GM12875 (cell line): ENCODE data around the gene DAO.

ENCODE experiments used
- H3K4me3 ChIP-seq: one replicate; pipeline ENCODE4 v1.5.1; 2011; ENCODE audit warnings: low read depth, low read length, control low read depth
- TF ChIP-seq, protein P1 (sequence below): IDR thresholded peaks from 2 replicates; pipeline ENCODE4 v1.5.1; 2011; ENCODE audit warnings: low read depth, mild to moderate bottlenecking, control low read depth, inconsistent platforms, low read length, moderate library complexity, borderline replicate concordance; ENCODE audit not compliant: insufficient read depth

DAO gene

DNA sequence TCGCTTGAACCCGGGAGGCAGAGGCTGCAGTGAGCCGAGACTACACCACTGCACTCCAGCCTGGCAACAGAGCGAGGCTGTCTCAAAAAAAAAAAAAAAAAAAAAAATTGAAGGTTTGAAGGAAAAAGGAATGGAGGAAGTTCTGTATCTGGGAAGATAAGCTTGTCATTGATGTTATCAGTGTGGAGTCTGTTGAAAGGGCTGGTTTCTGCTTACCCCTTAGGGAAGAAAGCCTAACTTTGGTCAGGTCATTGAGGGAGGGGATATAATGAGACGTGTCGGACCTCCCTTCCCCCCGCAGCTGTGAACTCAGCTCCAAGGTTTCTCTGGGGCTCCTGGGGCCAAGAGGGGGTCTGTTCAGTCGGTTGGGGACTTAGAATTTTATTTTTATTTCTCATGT, 16.4 kb downstream of the DAO start:
- TF ChIP-seq, protein P1, sequence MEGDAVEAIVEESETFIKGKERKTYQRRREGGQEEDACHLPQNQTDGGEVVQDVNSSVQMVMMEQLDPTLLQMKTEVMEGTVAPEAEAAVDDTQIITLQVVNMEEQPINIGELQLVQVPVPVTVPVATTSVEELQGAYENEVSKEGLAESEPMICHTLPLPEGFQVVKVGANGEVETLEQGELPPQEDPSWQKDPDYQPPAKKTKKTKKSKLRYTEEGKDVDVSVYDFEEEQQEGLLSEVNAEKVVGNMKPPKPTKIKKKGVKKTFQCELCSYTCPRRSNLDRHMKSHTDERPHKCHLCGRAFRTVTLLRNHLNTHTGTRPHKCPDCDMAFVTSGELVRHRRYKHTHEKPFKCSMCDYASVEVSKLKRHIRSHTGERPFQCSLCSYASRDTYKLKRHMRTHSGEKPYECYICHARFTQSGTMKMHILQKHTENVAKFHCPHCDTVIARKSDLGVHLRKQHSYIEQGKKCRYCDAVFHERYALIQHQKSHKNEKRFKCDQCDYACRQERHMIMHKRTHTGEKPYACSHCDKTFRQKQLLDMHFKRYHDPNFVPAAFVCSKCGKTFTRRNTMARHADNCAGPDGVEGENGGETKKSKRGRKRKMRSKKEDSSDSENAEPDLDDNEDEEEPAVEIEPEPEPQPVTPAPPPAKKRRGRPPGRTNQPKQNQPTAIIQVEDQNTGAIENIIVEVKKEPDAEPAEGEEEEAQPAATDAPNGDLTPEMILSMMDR, result no peak
- no peak overlapping the region for H3K4me3 ChIP-seq

DNA sequence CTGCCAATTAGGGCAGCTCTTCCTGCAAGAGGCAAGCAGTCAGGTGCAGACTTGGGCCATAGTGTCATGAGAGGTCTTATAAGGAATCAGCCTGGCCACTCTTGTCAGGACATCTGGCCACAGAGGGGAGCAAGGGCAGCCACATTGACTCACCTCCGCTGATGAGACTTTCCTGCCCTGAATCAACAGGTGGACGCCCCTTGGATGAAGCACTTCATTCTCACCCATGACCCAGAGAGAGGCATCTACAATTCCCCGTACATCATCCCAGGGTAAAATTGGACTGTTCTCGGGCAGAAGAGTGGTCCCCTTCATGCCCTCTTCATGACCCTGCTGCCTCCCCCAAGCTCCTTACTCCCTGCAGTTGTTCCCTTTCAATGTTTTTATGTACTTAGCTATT, 16.9 kb downstream of the DAO start:
- TF ChIP-seq, protein P1, result no peak
- no peak overlapping the region for H3K4me3 ChIP-seq

DNA sequence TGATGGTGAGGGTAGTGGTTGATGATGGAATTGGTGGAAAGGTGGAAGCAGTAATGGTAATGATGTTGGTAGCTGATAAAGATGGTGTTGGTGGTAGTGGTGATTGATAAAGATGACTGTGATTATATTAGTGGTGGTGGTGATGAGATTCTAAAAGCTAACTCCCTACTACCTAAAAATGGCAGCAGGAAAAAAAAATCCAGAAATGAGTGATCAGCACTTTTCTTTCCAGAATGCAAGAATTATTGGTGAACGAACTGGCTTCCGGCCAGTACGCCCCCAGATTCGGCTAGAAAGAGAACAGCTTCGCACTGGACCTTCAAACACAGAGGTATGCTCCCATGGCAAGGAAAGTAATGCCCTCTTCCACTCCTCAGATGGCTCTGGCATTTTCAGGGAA, 19.3 kb downstream of the DAO start:
- TF ChIP-seq, protein P1, result no peak
- no peak overlapping the region for H3K4me3 ChIP-seq

DNA sequence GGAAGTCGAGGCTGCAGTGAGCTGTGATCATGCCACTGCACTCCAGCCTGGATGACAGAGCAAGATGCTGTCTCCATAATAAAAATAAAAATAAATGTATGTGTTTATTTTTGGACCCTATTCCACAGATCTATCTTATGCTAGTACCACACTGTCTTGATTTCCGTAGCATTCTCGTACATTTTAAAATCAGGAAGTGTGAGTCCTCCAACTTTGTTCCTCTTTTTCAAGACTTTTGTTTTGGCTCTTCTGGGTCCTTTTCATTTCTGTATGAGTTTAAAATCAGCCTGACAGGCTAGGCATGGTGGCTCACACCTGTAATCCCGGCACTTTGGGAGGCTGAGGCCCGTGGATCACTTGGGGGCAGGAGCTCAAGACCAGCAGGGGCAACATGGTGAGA, 25.8 kb downstream of the DAO start:
- no peak overlapping the region for H3K4me3 ChIP-seq
- TF ChIP-seq, protein P1, result no peak

DNA sequence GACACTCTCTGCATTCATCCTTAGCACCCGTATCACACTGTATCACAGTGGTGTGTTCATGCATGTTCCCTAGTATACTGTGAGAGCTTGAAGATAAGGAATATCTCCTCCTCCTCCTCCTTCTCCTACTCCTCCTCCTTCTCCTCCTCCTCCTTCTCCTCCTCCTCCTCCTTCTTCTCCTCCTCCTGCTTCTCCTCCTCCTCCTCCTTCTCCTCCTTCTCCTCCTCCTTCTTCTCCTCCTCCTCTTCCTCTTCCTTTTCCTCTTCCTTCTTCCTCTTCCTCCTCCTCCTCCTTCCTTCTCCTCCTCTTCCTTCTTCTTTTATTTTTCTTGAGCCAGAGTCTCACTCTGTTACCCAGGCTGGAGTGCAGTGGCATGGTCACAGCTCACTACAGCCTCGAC, 27.1 kb downstream of the DAO start:
- TF ChIP-seq, protein P1, result no peak
- H3K4me3 ChIP-seq, result no peak overlapping the region

DNA sequence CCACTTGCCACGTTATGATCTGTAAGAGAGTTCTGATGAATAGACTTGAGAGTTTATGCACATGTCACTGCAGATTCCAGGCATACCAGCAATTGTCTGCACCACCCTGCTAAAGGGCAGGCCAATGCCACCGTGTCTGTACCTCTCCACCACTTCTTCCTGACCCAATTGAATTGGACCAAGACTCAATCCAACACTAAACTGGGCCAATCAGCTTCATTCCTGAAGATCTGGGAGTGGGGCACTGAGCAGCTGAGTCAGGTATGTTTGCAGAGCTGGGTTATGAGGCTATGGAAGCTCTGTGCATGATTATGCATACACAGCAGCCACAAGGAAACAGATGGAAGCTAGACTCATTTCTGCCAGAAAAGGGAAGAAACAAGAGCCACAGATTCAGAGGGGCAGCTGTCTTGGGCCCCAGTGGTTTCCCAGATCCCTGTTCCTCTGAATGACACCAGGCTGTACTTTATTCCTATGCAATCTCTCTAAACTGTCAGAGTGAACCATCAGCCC, 28.0 kb downstream of the DAO start:
- H3K4me3 ChIP-seq, result no peak overlapping the region
- TF ChIP-seq, protein P1, result no peak

DNA sequence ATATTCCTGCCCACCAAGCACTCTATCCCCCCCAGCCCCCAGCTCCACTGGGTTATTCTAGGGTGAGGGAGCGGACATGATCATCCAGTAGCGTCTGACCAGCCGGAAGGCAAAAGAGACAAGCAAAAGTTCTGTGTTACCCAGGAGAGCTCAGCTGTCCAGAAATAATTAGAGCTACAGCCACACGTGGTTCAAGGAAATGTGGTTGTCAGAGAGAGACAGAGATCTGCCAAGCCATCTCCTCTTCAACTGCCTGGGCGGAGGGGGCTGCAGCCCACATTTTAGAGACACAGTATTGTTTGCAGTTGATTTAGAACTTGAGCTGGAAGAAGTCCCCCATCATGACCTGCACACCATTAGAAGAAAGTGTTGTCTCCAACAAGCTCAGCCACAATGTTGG, 30.4 kb downstream of the DAO start:
- no peak overlapping the region for H3K4me3 ChIP-seq
- TF ChIP-seq, protein P1, result no peak
